Mesenteric fat pad (tissue), 1 donor: ENCODE measurements around the gene FANCL. TPM values are rescaled to one million over a fixed set of nuclear protein-coding genes. Genes with fewer than 3 reads are reported as not detected.
A peak's percentile ranks its signal among the peaks of the same experiment; 100 is the strongest.
"Not testable (repeated sequence)": the region's sequence is repeated elsewhere in the genome, so short reads cannot be mapped to it uniquely, and the experiment has no call there.

Experiments
- DNase-seq: peaks from one replicate; pipeline ENCODE4 v3.0.0-alpha.2; 2020; ENCODE audit warnings: low spot score
- long read RNA-seq: library from polyadenylated mRNA; unstranded; transcript quantifications from one replicate; pipeline ENCODE4 v2.0.0, GENCODE V29; 2020
- total RNA-seq: library from RNA; stranded (reverse); fragmentation: NEBNext Ultra II Directional; extraction: Animal tissue kit (Norgen Biotek cat#: 25700); gene quantifications from one replicate; pipeline ENCODE4 v1.2.1, GENCODE V29; 2021
- donor health status: DM: yes; HTN: yes; CAD: no.

Gene FANCL
- 12.8 TPM for total RNA-seq
- long read RNA-seq, partial matches to known transcripts = 3 of 15 reads
- long read RNA-seq, other reads (novel, unspliced or antisense) = 8 of 15 reads

GRCh38 chr2:58240670-58241545, at the start of gene FANCL:
Gene FANCL, minus strand, starts transcription at chr2:58241325. Its CDS starts 12 bp downstream, at chr2:58241313.
- DNase-seq = peak; percentile 95

DNA sequence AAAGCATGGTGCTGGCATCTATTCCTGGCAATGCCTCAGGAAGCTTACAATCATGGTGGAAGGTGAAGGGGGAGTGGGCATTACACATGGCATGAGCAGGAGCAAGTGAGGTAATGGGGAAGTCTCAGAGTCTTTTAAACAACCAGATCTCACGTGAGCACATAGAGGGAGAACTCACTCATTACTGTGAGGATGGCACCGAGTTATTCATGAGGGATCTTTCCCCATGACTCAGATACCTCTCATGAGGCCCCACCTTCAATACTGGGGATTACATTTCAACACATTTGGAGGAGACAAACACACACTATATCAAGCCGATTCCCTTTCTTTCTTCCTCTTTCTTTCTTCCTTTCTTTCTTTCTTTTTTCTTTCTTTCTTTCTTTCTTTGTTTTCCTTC, 47.9 kb upstream of the FANCL start:
- DNase-seq = no peak

DNA sequence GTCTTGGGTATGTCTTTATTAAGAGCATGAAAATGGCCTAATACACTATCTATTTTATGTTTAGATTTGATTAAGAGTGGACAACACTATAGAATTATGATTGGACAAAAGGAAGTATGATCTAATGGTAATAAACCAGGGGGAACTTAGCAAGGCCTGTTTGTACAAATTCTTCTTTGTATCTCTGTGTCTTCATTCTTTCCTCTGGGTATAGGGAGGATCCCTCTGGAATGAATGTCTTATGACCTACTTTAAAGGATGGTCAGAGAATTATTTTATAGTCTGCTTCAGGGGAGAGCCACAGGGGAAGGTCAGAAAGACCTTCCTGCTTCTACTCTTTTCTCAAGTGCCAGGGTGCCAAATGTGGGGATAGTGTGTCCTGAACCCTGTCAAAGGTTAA, 42.8 kb upstream of the FANCL start:
- no peak for DNase-seq

- not testable (repeated sequence) for DNase-seq
Observed at GRCh38 chr2:58275144-58275543, 34.0 kb upstream of the FANCL start.

- no peak for DNase-seq
Observed at GRCh38 chr2:58271826-58272225, 30.7 kb upstream of the FANCL start.

GRCh38 chr2:58268685-58269084, 27.6 kb upstream of the FANCL start:
- no peak for DNase-seq

GRCh38 chr2:58266211-58266610, 25.1 kb upstream of the FANCL start:
- DNase-seq = no peak

- no peak for DNase-seq
Observed at GRCh38 chr2:58261209-58261608, 20.1 kb upstream of the FANCL start.

- not testable (repeated sequence) for DNase-seq
Observed at GRCh38 chr2:58258456-58258855, 17.3 kb upstream of the FANCL start.

GRCh38 chr2:58251331-58252201, 10.4 kb upstream of the FANCL start:
- not testable (repeated sequence) for DNase-seq

- DNase-seq = no peak
Observed at GRCh38 chr2:58241546-58241864, 380 bp upstream of the FANCL start.

- DNase-seq = no peak
Observed at GRCh38 chr2:58239243-58239925, 1.7 kb downstream of the FANCL start.

DNA sequence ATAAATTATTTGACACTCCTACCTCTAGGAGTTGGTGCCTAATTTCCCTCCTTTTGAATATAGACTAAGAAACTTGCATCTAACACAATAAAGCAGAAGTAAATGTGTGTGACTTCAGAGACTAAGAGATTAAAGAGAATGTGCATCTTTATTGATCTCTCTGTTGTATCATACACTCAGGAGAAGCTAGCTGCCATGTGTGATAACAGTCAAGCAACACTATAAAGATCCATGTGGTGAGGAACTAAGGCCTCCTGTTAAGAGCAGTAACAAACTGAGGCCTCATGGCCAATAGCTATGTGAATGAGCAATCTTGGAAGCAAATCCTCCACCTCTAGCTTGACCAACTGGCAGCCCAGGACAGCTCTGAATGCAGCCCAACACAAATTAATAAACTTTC, 3.4 kb downstream of the FANCL start:
- DNase-seq = no peak

- no peak for DNase-seq
Observed at GRCh38 chr2:58235984-58236383, 5.1 kb downstream of the FANCL start.

- DNase-seq = no peak
Observed at GRCh38 chr2:58235170-58235569, 6.0 kb downstream of the FANCL start.

DNA sequence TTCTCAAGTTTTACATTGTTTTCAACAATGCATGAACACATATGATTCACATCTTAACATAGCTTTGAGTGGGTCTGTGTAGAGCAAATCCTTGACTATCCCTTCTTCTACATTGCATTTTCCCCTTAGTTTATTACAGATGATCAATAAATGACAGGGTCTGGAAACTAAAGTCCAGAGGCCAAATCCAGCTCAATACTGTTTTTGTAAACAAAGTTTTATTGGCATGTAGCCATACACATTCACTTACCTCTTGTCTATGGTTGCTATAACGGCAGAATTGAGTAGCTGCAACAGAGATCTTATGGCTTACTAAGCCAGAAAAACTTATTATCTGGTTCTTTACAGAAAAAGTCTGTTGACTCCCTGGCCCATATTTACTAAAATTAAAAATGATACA, 12.8 kb downstream of the FANCL start:
- no peak for DNase-seq

DNA sequence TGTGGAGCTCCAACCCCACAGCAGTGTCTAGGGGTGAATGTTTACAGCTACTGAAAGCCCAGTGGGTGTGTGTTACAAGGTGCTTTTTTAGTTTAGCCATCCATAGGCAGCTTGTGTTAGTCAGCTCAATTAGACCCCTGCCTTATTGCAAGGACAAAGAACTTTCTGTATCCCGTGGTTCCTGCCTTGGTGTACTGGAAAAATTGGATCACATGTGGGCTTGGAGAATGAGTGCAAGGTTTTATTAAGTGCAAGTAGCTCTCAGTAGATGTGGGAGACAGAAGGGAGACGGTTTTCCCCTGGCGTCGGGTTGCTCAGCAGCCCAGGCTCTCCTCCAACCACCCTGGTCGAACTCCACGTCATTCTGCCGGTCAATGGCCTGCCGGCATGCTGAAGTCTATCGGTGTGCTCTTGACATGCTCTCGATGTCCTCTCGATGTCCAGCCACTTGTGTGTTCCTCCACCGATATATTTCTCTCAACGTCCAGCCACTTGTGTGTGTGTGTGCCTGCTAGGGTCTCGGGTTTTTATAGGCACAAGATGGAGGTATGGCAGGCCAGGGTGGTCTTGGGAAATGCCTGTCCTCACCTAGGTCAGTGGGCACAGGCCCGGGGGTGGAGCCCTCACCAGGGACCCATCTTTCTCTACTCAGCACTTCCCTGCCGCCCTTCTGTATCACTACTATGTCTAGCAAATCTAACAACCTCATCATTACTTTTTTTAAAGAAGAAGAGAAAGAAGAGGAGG, 13.8 kb downstream of the FANCL start:
- DNase-seq = no peak

GRCh38 chr2:58221909-58222308, 19.2 kb downstream of the FANCL start:
- no peak for DNase-seq

- no peak for DNase-seq
Observed at GRCh38 chr2:58215429-58215828, 25.7 kb downstream of the FANCL start.

DNA sequence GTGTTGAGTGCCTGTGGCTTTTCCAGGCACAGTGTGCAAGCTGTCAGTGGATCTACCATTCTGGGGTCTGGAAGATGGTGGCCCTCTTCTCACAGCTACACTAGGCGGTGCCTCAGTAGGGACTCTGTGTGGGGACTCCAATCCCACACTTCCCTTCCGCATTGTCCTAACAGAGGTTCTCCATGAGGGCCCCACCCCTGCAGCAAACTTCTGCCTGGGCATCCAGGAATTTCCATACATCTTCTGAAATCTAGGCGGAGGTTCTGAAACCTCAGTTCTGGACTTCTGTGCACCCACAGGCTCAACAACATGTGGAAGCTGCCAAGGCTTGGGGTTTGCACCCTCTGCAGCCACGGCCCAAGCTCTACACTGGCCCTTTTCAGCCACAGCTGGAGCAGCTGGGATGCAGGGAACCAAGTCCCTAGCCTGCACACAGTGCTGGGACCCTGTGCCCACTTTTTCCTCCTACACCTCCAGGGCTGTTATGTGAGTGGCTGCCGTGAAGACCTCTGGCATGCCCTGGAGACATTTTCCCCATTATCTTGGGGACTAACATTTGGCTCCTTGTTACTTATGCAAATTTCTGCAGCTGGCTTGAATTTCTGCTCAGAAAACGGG, 30.1 kb downstream of the FANCL start:
- DNase-seq = not testable (repeated sequence)
